Heart right ventricle (tissue), 16 donors: ENCODE results near the gene LRRN3. TPM values are rescaled to one million over a fixed set of nuclear protein-coding genes. Genes with fewer than 3 reads are reported as not detected.

Experiments
- ATAC-seq, 8 donors: fragments of 200-7000 bp; cut with Tn5 transposase; one replicate each; pipeline ENCODE4 v1.9.1; 2020; ENCODE audit warnings: mild to moderate bottlenecking in 8 of 8, moderate library complexity in 8 of 8, moderate number of reproducible peaks in 1 of 8
- DNase-seq, 2 donors: peaks; one replicate each; pipeline ENCODE4 v3.0.0-alpha.2; 2020
- H3K27ac ChIP-seq, 10 donors: fragments of 200-600 bp; sonication (generic) in 2 of 10; one replicate each; pipeline versions ENCODE4 v1.5.0 to v1.8.0; 2020 to 2022; ENCODE audit warnings: mild to moderate bottlenecking in 3 of 10
- H3K27me3 ChIP-seq, 7 donors: fragments of 200-600 bp; one replicate each; pipeline ENCODE4 v1.8.0; 2021 to 2022; ENCODE audit warnings: mild to moderate bottlenecking in 2 of 7
- H3K36me3 ChIP-seq, 9 donors: fragments of 200-600 bp; sonication (generic) in 1 of 9; one replicate each; pipeline versions ENCODE4 v1.5.0 to v1.8.0; 2020 to 2022; ENCODE audit warnings: mild to moderate bottlenecking in 2 of 9
- H3K4me1 ChIP-seq, 9 donors: fragments of 200-600 bp; sonication (generic) in 1 of 9; one replicate each; pipeline versions ENCODE4 v1.5.0 to v1.8.0; 2020 to 2022; ENCODE audit warnings: mild to moderate bottlenecking in 4 of 9
- H3K4me3 ChIP-seq, 10 donors: fragments of 200-600 bp; sonication (generic) in 2 of 10; one replicate each; pipeline versions ENCODE4 v1.5.0 to v1.8.0; 2020 to 2022; ENCODE audit warnings: mild to moderate bottlenecking in 7 of 10, moderate library complexity in 2 of 10
- H3K9me3 ChIP-seq, 11 donors: fragments of 200-600 bp in 10 of 11; sonication (generic) in 2 of 11; one replicate each; pipeline versions ENCODE4 v1.5.0 to v1.8.0; 2013 to 2022; ENCODE audit warnings: mild to moderate bottlenecking in 2 of 11, control low read depth in 1 of 11, moderate library complexity in 1 of 11
- WGBS, 2 donors: extraction: QIAGEN DNeasy Blood & Tissue Kit; methylation state at CpG; one replicate each; pipeline ENCODE4 v1.1.7; 2013; ENCODE audit warnings: inconsistent platforms in 1 of 2; 5-methylcytosine and 5-hydroxymethylcytosine counted together
- intact Hi-C, 10 donors: fragments of 100-400 bp; cut with DNase I; formaldehyde crosslinking; loops; one replicate each; pipeline versions ENCODE4 v1.11.1 to v1.14.2; 2022
- long read RNA-seq, 3 donors: library from polyadenylated mRNA; unstranded; transcript quantifications; one replicate each; pipeline ENCODE4 v2.0.0, GENCODE V29; 2020 to 2021
- polyA plus RNA-seq, 2 donors: library from polyadenylated mRNA; stranded (reverse); fragments of 200-250 nt; gene quantifications; one replicate each; pipeline ENCODE4 v1.2.3, GENCODE V29; 2013
- total RNA-seq, 10 donors: library from RNA; stranded (reverse); fragmentation: NEBNext Ultra II Directional in 3 of 10; extraction: Animal tissue kit (Norgen Biotek cat#: 25700) in 3 of 10; gene quantifications; one replicate each; pipeline versions ENCODE4 v1.2.1 to v1.2.4, GENCODE V29; 2021 to 2023
- TF ChIP-seq, protein P1 (sequence below), 9 donors: fragments of 200-600 bp; sonication (generic) in 2 of 9; IDR thresholded peaks; one replicate each; pipeline versions ENCODE4 v1.5.0 to v1.8.0; 2021 to 2022; ENCODE audit warnings: antibody characterized with exemption in 9 of 9, mild to moderate bottlenecking in 5 of 9, moderate library complexity in 1 of 9
- donor health status: Arrhythmogenic right ventricular cardiomyopathy.
- donor health status: ischemic (EF 13 %, LVEDD 7.1; RV severe dilation, severe dysfunction).
- donor health status: healthy with polysubstance abuse.
- donor health status: DM: no; HTN: yes; CAD: no.
- donor health status: DM: no; HTN: no; CAD: no.
- donor health status: ischemic (EF 25% LVEDD 6.9; RV normal size, moderate dysfunction).
- donor health status: ischemic (EF 25% LVEDD 5.7; RV mildly dilated, moderate dysfunction).
- donor health status: healthy.
- donor health status: DM: yes; HTN: yes; CAD: no.
- donor health status: Ischemic cardiomyopathy.
- donor health status: ischemic (EF 35%, LVEDD 5.7; RV mildly dilated, moderate dysfunction).
- donor health status: nonischemic (EF 11% LVEDD 7.7; RV severe dilation, severe dysfunction).
- donor health status: DM: yes; HTN: yes; CAD: no.
- donor health status: PGD.
- donor health status: ischemic (EF 29% LVEDD 5.4; RV normal size, mild dysfunction).
- donor health status: nonischemic (EF 23%, LVEDD 6.1; RV moderate dilation, normal function).

LRRN3 gene
- total RNA-seq (10 to 100 TPM in 1 of 10 donors, 1 to 10 TPM in 5, under 1 TPM in 4; 0.30 to 16.4 (median 1.8) TPM), polyA plus RNA-seq (1 to 10 TPM; 1.2 to 5.3 TPM)
- long read RNA-seq, donor 1, transcript LRRN3-201 (3 exons, 3,099 nt) = minor isoform, 7 of 22 reads
- long read RNA-seq, donor 1, transcript LRRN3-203 (2 exons, 3,513 nt) = major isoform, 8 of 22 reads
- long read RNA-seq, donor 1, partial matches to known transcripts = 0 of 22 reads
- long read RNA-seq, donor 1, other reads (novel, unspliced or antisense) = 4 of 22 reads
- long read RNA-seq, donor 2, transcript LRRN3-201 (3 exons, 3,099 nt) = major isoform, 11 of 20 reads
- long read RNA-seq, donor 2, transcript LRRN3-203 (2 exons, 3,513 nt) = minor isoform, 7 of 20 reads
- long read RNA-seq, donor 2, partial matches to known transcripts = 1 of 20 reads
- long read RNA-seq, donor 2, other reads (novel, unspliced or antisense) = 0 of 20 reads
- long read RNA-seq, donor 3, transcript LRRN3-201 (3 exons, 3,099 nt) = major isoform, 10 of 13 reads
- long read RNA-seq, donor 3, partial matches to known transcripts = 0 of 13 reads
- long read RNA-seq, donor 3, other reads (novel, unspliced or antisense) = 1 of 13 reads

DNA sequence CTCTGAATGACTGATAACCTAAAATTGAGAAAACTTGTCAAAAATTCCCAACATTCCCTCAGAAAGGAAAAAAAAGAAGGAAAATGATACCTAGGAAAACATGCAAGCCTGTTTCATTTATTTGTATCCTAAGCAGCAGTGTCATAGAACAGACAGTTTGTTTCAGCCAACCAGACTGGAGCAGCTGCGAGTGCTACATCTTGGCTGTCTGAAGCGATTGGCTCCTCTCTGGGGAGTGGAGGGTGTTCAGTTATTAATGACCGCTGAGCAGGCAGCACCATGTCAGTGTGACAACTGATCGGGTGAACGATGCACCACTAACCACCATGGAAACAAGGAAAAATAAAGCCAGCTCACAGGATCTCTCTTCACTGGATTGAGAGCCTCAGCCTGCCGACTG, at the start of gene LRRN3:
Gene LRRN3, plus strand, starts transcription at position 282 of the 400 bp plus-strand sequence. CDS start 31,646 bp downstream, outside the sequence.
- Histone ChIP-seq H3K27me3 (no peaks in the 10 kb centered on the region), H3K36me3 (no peaks in the 10 kb centered on the region), H3K4me3 (peak within 1 kb of the TSS; percentile 11 to 59 (median 50)), H3K27ac (peak within 1 kb of the TSS in 2 of 10 donors; percentile 6 to 13), H3K9me3 (no peaks in the 10 kb centered on the region), H3K4me1 (peaks cover 0 to 31% (median 13%) of the 10 kb centered on the region in 9 donors)
- intact Hi-C loops = loop anchor here (2.0 to 10.0 kb wide), 14 partner anchors 56 to 1246 kb away; partner anchors contain the start of gene IMMP2L (in 1 of the 10)
- WGBS, 2 donors = 5 to 14% methylated on average over 6 of the region's 6 CpGs
- ATAC-seq = peak; percentile 90 to 99 (median 97)
- DNase-seq = peak; percentile 25 to 44
- TF ChIP-seq, protein P1, sequence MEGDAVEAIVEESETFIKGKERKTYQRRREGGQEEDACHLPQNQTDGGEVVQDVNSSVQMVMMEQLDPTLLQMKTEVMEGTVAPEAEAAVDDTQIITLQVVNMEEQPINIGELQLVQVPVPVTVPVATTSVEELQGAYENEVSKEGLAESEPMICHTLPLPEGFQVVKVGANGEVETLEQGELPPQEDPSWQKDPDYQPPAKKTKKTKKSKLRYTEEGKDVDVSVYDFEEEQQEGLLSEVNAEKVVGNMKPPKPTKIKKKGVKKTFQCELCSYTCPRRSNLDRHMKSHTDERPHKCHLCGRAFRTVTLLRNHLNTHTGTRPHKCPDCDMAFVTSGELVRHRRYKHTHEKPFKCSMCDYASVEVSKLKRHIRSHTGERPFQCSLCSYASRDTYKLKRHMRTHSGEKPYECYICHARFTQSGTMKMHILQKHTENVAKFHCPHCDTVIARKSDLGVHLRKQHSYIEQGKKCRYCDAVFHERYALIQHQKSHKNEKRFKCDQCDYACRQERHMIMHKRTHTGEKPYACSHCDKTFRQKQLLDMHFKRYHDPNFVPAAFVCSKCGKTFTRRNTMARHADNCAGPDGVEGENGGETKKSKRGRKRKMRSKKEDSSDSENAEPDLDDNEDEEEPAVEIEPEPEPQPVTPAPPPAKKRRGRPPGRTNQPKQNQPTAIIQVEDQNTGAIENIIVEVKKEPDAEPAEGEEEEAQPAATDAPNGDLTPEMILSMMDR (IDR thresholded peaks at IDR 0.05) = no peak

DNA sequence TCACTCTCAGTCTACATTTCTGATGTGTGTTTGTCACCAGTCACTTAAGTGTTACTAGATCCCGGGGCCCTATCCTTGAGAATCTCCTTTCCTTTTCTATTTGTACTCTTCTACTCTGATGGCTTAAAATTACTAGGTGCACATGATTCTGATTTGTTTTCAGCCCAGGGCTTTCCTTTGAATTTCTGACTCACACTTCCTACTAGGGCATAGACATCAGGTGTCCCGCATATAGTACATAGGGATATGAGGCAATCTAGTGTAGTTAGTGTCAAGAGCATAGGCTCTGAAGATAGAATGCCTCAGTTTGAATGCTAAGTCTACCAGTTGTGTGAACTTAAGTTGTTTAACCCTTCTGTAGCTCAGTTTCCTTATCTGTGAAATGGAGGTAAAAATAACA, 49.4 kb upstream of the LRRN3 start:
- 77 to 78% methylated on average over 2 of the region's 2 CpGs for WGBS, 2 donors
- Histone ChIP-seq H3K4me3 (no peak overlapping the region), H3K36me3 (no peaks in the 10 kb centered on the region), H3K9me3 (no peaks in the 10 kb centered on the region), H3K27me3 (no peaks in the 10 kb centered on the region), H3K4me1 (no peaks in the 10 kb centered on the region), H3K27ac (no peak overlapping the region)
- intact Hi-C loops = no loop called here
- TF ChIP-seq, protein P1 (IDR thresholded peaks at IDR 0.05) = no peak
- DNase-seq = no peak
- no peak for ATAC-seq

DNA sequence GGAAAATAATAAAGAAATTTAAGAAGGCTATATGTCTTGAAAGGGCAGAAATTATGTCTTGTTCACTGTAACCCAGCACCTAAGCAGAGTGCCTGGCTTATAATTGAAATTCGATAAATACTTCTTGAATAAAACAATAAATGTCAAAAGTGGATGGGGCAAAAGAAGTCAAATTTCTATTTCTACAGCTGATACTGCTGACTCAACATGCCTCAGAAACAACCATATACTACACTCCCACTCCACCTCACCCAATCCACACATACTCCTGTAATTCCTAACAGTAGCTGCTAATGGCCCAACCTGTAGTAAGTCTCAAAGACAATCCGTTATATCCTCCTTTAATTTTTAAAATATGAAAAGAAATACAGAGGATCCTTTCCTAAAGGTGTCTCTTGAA, 48.1 kb upstream of the LRRN3 start:
- ATAC-seq (no peak), DNase-seq (no peak)
- no peaks in the 10 kb centered on the region for H3K27me3 ChIP-seq
- no peaks in the 10 kb centered on the region for H3K4me1 ChIP-seq
- H3K4me3 ChIP-seq = no peak overlapping the region
- H3K36me3 ChIP-seq = no peaks in the 10 kb centered on the region
- H3K9me3 ChIP-seq = no peaks in the 10 kb centered on the region
- intact Hi-C loops = no loop called here
- WGBS, 2 donors = 96 to 97% methylated on average over 2 of the region's 2 CpGs
- TF ChIP-seq, protein P1 (IDR thresholded peaks at IDR 0.05) = no peak
- H3K27ac ChIP-seq = no peak overlapping the region

DNA sequence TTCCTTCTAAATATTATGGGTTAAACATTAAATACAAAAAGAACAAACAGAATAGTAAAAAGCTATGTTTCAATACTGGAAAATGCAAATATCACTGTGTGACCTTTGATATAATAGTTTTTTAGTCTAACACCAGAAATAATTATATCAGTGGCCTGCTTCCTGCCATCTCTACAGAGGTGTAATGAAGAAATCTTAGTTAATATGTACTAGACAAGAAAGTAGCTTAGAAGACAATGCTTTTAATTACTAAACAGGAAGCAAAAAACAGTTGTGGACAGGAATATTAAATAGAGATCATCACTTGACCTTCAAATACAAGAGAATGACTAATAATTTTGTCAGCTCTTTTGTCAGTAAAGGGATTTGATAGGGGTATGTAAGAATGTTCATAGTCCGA, 47.4 kb upstream of the LRRN3 start:
- Histone ChIP-seq H3K27me3 (no peaks in the 10 kb centered on the region), H3K9me3 (no peaks in the 10 kb centered on the region), H3K36me3 (no peaks in the 10 kb centered on the region), H3K4me3 (no peak overlapping the region), H3K27ac (no peak overlapping the region), H3K4me1 (no peaks in the 10 kb centered on the region)
- WGBS, 2 donors = 92 to 95% methylated on average over 1 of the region's 1 CpG
- DNase-seq (no peak), ATAC-seq (no peak)
- intact Hi-C loops = no loop called here
- TF ChIP-seq, protein P1 (IDR thresholded peaks at IDR 0.05) = no peak
